K562 (cell line): ENCODE data around the gene ZNF860. TPM values are rescaled to one million over a fixed set of nuclear protein-coding genes. Genes with fewer than 3 reads are reported as not detected.

Source experiments
- ATAC-seq: fragments of 200-7000 bp; cut with Tn5 transposase; 3 replicates; pipeline ENCODE4 v1.9.1; 2020; ENCODE audit warnings: moderate library complexity
- BruUV-seq: library from RNA; stranded (reverse); fragments of 400-500 nt; replicated peaks from 2 replicates; lab custom pipeline; 2021; lab: Mats Ljungman, UMichigan
- CTCF ChIA-PET: fragments of 300-600 bp; formaldehyde crosslinking; extraction: SDS; loops from one replicate; lab custom pipeline; 2021; ENCODE audit warnings: low intra/inter-chr PET ratio; lab: Yijun Ruan, JAX
- POLR2A ChIA-PET: fragments of 300-600, 350-650 bp; sonication (Branson Sonifier 250); formaldehyde crosslinking; extraction: SDS; loops from one replicate; lab custom pipeline; 2021; ENCODE audit warnings: antibody characterized with exemption, inconsistent platforms; lab: Yijun Ruan, JAX
- DNase-seq, 4 experiments: peaks; one replicate each; pipeline versions ENCODE4 v3.0.0 to v3.0.0-alpha.2; 2011 to 2018; ENCODE audit warnings: low spot score in 3 of 4, mixed read lengths in 3 of 4; ENCODE audit errors: extremely low read depth in 1 of 4
- FAIRE-seq: peaks from 2 replicates; lab custom pipeline; 2011; peaks lifted over from hg19 to GRCh38; lab: Jason Lieb, UNC
- H2AFZ ChIP-seq: 2 replicates; pipeline ENCODE4 v1.6.0; 2011; ENCODE audit warnings: low read depth, low read length, control low read depth, inconsistent platforms
- H3K27ac ChIP-seq: fragments of 200-600 bp; 3 replicates; pipeline ENCODE4 v1.8.0; 2011; ENCODE audit warnings: low read depth, mild to moderate bottlenecking, control low read depth, inconsistent platforms, low read length, moderate library complexity, mixed read lengths; ENCODE audit errors: extremely low read depth
- H3K27me3 ChIP-seq, 2 experiments: fragments of 300-600 bp in 1 of 2; 2 replicates in 1 of 2; 3 replicates in 1 of 2; pipeline versions ENCODE4 v1.6.0 to v1.8.0; 2011; ENCODE audit warnings: inconsistent platforms in 2 of 2, low read length in 2 of 2, mild to moderate bottlenecking in 1 of 2, mixed read lengths in 1 of 2, moderate library complexity in 1 of 2; ENCODE audit not compliant: control insufficient read depth in 2 of 2, insufficient read depth in 2 of 2
- H3K36me3 ChIP-seq: fragments of 300-600 bp; 3 replicates; pipeline ENCODE4 v1.8.0; 2011; ENCODE audit warnings: mild to moderate bottlenecking, low read length, inconsistent platforms; ENCODE audit not compliant: control insufficient read depth, insufficient read depth
- H3K4me1 ChIP-seq, 2 experiments: fragments of 200-600 bp in 1 of 2; replicated peaks in 1 of 2; 2 replicates in 1 of 2; 3 replicates in 1 of 2; pipeline versions ENCODE4 v1.5.1 to v1.8.0; 2011; ENCODE audit warnings: inconsistent platforms in 2 of 2, low read length in 2 of 2, mild to moderate bottlenecking in 1 of 2, mixed read lengths in 1 of 2, moderate library complexity in 1 of 2; ENCODE audit not compliant: control insufficient read depth in 2 of 2, insufficient read depth in 2 of 2
- H3K4me2 ChIP-seq: 2 replicates; pipeline ENCODE4 v1.6.1; 2011; ENCODE audit warnings: low read length, control low read depth, inconsistent platforms, mixed read lengths; ENCODE audit not compliant: insufficient read depth
- H3K4me3 ChIP-seq: fragments of 200-600 bp; sonication (generic), shearing (Covaris generic); 2 replicates; pipeline ENCODE4 v1.5.1; 2016; ENCODE audit warnings: control low read depth, inconsistent platforms
- H3K79me2 ChIP-seq: fragments of 200-600 bp; 3 replicates; pipeline ENCODE4 v1.8.0; 2011; ENCODE audit warnings: low read length, inconsistent platforms; ENCODE audit not compliant: control insufficient read depth, insufficient read depth
- H3K9ac ChIP-seq, 2 experiments: 2 replicates each; pipeline versions ENCODE4 v1.6.0 to v1.6.1; 2011; ENCODE audit warnings: low read depth in 2 of 2, low read length in 2 of 2, control low read depth in 1 of 2, inconsistent platforms in 1 of 2, mild to moderate bottlenecking in 1 of 2, mixed read lengths in 1 of 2; ENCODE audit not compliant: insufficient read depth in 1 of 2
- H3K9me1 ChIP-seq: one replicate; pipeline ENCODE4 v1.6.0; 2011; ENCODE audit warnings: inconsistent platforms, mild to moderate bottlenecking, low read length, moderate library complexity; ENCODE audit not compliant: control insufficient read depth, insufficient read depth
- H3K9me3 ChIP-seq: replicated peaks from 2 replicates; pipeline ENCODE4 v1.5.1; 2011; ENCODE audit warnings: low read depth, low read length, inconsistent platforms; ENCODE audit not compliant: control insufficient read depth, insufficient read depth
- H4K20me1 ChIP-seq: replicated peaks from 2 replicates; pipeline ENCODE4 v1.6.1; 2011; ENCODE audit warnings: low read length, inconsistent platforms, mixed read lengths; ENCODE audit not compliant: control insufficient read depth, insufficient read depth
- JUND ChIP-seq, 2 experiments: IDR thresholded peaks; 2 replicates in 1 of 2; 3 replicates in 1 of 2; pipeline ENCODE4 v1.6.1; 2011; ENCODE audit warnings: borderline replicate concordance in 2 of 2, low read depth in 2 of 2, low read length in 2 of 2, improper control_type of control experiment in 1 of 2, missing biosample characterization in 1 of 2, missing genetic modification characterization in 1 of 2, missing genetic modification reagents in 1 of 2
- MCM7 ChIP-seq, 2 experiments: fragments of 450-650 bp; IDR thresholded peaks; 2 replicates each; pipeline ENCODE4 v1.6.1; 2016 to 2018
- NCOA6 ChIP-seq: fragments of 450-650 bp; IDR thresholded peaks from 2 replicates; pipeline ENCODE4 v1.6.1; 2017; ENCODE audit warnings: mild to moderate bottlenecking
- WGBS: fragments of 100-300 bp; shearing (Covaris generic); methylation state at CpG from one replicate; pipeline ENCODE4 v1.1.6; 2016; ENCODE audit warnings: low coverage, mixed read lengths; ENCODE audit not compliant: insufficient coverage; ENCODE audit errors: missing lambda C conversion rate; 5-methylcytosine and 5-hydroxymethylcytosine counted together
- in situ Hi-C: fragments of 300-500 bp; cut with MboI; formaldehyde crosslinking; loops from 4 replicates; pipeline ENCODE4 v1.15.0; 2018; ENCODE audit warnings: inconsistent platforms, mixed read lengths
- intact Hi-C: fragments of 100-400 bp; cut with micrococcal nuclease; formaldehyde crosslinking; loops from 2 replicates; pipeline ENCODE4 v1.14.2; 2022
- polyA plus RNA-seq, 8 experiments: library from polyadenylated mRNA; depleted of rRNA in 4 of 8; stranded (reverse) in 5 of 8; unstranded in 3 of 8; fragments of >200 nt; fragmentation: Nextera tagmentation in 2 of 8; fragmentation: Illumina TruSeq in 1 of 8; extraction: Ambion mirVana in 2 of 8; extraction: Trizol in 1 of 8; gene quantifications; 2 replicates each; pipeline versions ENCODE4 v1.2.1 to v1.2.3, GENCODE V29; 2011 to 2014; ENCODE audit warnings: inconsistent platforms in 1 of 8, missing spikeins in 1 of 8
- total RNA-seq, 7 experiments: library from RNA; depleted of rRNA in 6 of 7; stranded (reverse); fragments of >200 nt in 6 of 7; fragmentation: Illumina TruSeq in 2 of 7; extraction: Trizol in 2 of 7; gene quantifications; 2 replicates each; pipeline versions ENCODE4 v1.2.1 to v1.2.3, GENCODE V29; 2011 to 2021; ENCODE audit warnings: low replicate concordance in 1 of 7
- TF ChIP-seq, protein P1 (sequence below): fragments of 250-450 bp; sonication (Bioruptor Pico); IDR thresholded peaks from 2 replicates; pipeline ENCODE4 v1.8.0; 2022; ENCODE audit warnings: inconsistent platforms, mild to moderate bottlenecking, moderate library complexity, borderline replicate concordance

ZNF860 gene
- total and polyA plus RNA-seq, 9 of the 15 experiments (the other 6 are each of a cell fraction or from before 2014, with no cell fraction given), result not detected

DNA sequence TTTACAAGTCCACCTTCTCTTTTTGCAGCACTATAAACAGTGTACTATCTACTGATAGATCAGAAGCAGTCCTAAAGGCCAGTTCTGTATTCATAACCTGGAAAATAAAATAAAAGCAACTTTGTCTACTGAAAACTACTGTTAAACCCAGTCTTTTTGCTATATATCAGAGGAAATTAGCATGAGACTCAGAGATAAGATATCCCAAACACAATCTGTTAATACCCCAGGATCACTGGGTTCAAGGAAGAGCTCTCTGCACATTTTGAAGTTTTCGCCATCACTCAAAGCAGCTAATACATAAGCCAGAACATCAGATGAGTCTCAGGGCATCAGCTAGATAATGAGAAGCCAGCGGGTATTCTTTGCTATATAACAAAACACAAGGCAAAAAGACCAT lies 22.3 kb upstream of the ZNF860 start (continued):
- TF ChIP-seq, protein P1, sequence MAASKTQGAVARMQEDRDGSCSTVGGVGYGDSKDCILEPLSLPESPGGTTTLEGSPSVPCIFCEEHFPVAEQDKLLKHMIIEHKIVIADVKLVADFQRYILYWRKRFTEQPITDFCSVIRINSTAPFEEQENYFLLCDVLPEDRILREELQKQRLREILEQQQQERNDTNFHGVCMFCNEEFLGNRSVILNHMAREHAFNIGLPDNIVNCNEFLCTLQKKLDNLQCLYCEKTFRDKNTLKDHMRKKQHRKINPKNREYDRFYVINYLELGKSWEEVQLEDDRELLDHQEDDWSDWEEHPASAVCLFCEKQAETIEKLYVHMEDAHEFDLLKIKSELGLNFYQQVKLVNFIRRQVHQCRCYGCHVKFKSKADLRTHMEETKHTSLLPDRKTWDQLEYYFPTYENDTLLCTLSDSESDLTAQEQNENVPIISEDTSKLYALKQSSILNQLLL (CRISPR knock-in tag), result no peak
- no peak for TF ChIP-seq JUND (IDR thresholded peaks at IDR 0.05; ENCODE audit: borderline replicate concordance, low read depth, low read length)
- no peak for TF ChIP-seq JUND (tag; IDR thresholded peaks at IDR 0.05; ENCODE audit: borderline replicate concordance, low read depth, low read length)

DNA sequence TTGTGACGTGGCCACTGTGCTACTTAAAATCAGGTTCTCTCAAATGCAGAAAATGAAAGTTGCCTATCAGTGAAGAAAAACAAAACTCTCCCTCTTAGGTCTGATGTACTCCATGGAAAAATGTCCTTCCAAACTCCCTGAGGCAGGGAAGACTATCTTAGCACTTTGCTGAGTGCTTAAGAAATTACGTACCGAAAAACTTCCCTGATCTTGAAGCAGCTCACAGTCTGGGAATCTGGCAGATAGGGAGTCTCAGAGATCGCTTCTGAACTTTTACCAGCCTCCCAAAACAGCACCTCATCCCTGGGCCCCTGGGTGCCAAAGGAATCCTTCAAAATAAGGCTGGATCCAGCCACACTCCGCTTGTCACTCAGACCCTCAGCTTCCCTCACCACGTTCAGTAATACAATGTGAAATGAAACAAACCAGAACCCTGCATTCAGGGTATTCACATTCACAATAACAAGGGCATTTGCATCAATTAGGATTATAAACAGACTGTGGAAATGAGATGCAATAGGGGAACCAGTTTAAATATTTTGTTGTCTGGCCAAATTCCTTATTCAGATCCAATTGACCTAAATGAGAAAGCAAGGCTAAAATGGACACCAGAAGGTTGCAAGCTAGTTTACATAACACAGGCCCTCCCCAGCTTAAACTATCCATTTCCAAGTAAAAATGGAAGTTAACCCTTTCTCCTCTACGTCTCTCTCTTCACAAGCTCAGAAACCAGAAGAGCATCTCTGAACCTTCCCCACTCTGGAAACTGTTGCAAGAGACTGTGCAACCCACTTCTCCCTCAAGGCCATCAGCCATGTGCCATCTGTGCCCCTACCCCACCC lies 21.4 kb upstream of the ZNF860 start:
- peaks cover 0 to 2% of the 10 kb centered on the region in 2 experiments; a peak in 1 of 5 replicates for H3K27me3 ChIP-seq
- BruUV-seq, result no TSS peak
- no peaks in the 10 kb centered on the region for H3K9me1 ChIP-seq
- no peak overlapping the region for H3K27ac ChIP-seq
- WGBS, result 0% methylated on average over 7 of the region's 7 CpGs
- H3K36me3 ChIP-seq, result no peaks in the 10 kb centered on the region
- H3K79me2 ChIP-seq, result no peaks in the 10 kb centered on the region
- no peak overlapping the region for H2AFZ ChIP-seq
- CTCF ChIA-PET, result interaction anchor here (0.6 kb wide), 1 partner anchor 66 kb away, joined by 3 read pairs; no protein-coding TSS in a partner anchor
- in situ Hi-C loops (no loop called here), intact Hi-C loops (no loop called here)
- no peaks in the 10 kb centered on the region; the same call in 1 of the 2 replicates for H4K20me1 ChIP-seq
- no peaks in the 10 kb centered on the region for H3K4me1 ChIP-seq
- ATAC-seq (no peak), DNase-seq (no peak), FAIRE-seq (no peak)
- TF ChIP-seq NCOA6, result no peak
- TF ChIP-seq MCM7 (IDR thresholded peaks at IDR 0.05), result no peak
- H3K9me3 ChIP-seq, result no peaks in the 10 kb centered on the region
- no peak overlapping the region for H3K9ac ChIP-seq
- no peak overlapping the region for H3K4me3 ChIP-seq
- POLR2A ChIA-PET, result interaction anchor here (0.6 kb wide), 1 partner anchor 386 kb away, joined by 3 read pairs; no protein-coding TSS in a partner anchor
- no peak overlapping the region for H3K4me2 ChIP-seq
